Neural progenitor cell (in vitro differentiated cells): ENCODE results near the gene SYT13. TPM values are rescaled to one million over a fixed set of nuclear protein-coding genes. Genes with fewer than 3 reads are reported as not detected.

Experiments used
- DNase-seq: peaks from one replicate; pipeline ENCODE4 v3.0.0-alpha.2; 2016; ENCODE audit warnings: low spot score
- H2AFZ ChIP-seq: fragments of 200-600 bp; sonication (generic); replicated peaks from 2 replicates; pipeline ENCODE4 v1.6.1; 2016; ENCODE audit warnings: antibody characterized with exemption
- H3F3A ChIP-seq: fragments of 200-600 bp; sonication (generic); 2 replicates; pipeline ENCODE4 v1.6.1; 2016; ENCODE audit warnings: antibody characterized with exemption, low read depth
- H3K27ac ChIP-seq: fragments of 200-600 bp; sonication (generic); 2 replicates; pipeline ENCODE4 v1.5.1; 2016; ENCODE audit warnings: mild to moderate bottlenecking
- H3K27me3 ChIP-seq: fragments of 200-600 bp; sonication (generic); 2 replicates; pipeline ENCODE4 v1.6.1; 2016; ENCODE audit warnings: mild to moderate bottlenecking, moderate library complexity
- H3K36me3 ChIP-seq: fragments of 200-600 bp; sonication (generic); 2 replicates; pipeline ENCODE4 v1.5.1; 2016
- H3K4me1 ChIP-seq: fragments of 200-600 bp; sonication (generic); 2 replicates; pipeline ENCODE4 v1.6.1; 2016; ENCODE audit warnings: mixed run types
- H3K4me2 ChIP-seq: fragments of 200-600 bp; sonication (generic); 2 replicates; pipeline ENCODE4 v1.6.1; 2016
- H3K4me3 ChIP-seq: fragments of 200-600 bp; sonication (generic); 2 replicates; pipeline ENCODE4 v1.5.1; 2016
- H3K79me2 ChIP-seq: fragments of 200-600 bp; sonication (generic); 2 replicates; pipeline ENCODE4 v1.6.1; 2016; ENCODE audit warnings: low read depth
- H3K9ac ChIP-seq: fragments of 200-600 bp; sonication (generic); 2 replicates; pipeline ENCODE4 v1.6.1; 2016
- H3K9me3 ChIP-seq: fragments of 200-600 bp; sonication (generic); 2 replicates; pipeline ENCODE4 v1.5.1; 2016; ENCODE audit warnings: low read depth
- H4K20me1 ChIP-seq: fragments of 200-600 bp; sonication (generic); 2 replicates; pipeline ENCODE4 v1.6.1; 2016; ENCODE audit warnings: low read depth
- H3K27ac Mint-ChIP-seq: 3 replicates; pipeline ENCODE4 v1.8.0; 2021; ENCODE audit warnings: mixed read lengths
- H3K27me3 Mint-ChIP-seq: 2 replicates; pipeline ENCODE4 v1.8.0; 2022; ENCODE audit warnings: low read depth, mild to moderate bottlenecking, inconsistent platforms, moderate library complexity, mixed read lengths; ENCODE audit not compliant: insufficient read depth
- H3K36me3 Mint-ChIP-seq: 3 replicates; pipeline ENCODE4 v1.8.0; 2021; ENCODE audit warnings: mixed read lengths
- H3K4me1 Mint-ChIP-seq: 3 replicates; pipeline ENCODE4 v1.8.0; 2021; ENCODE audit warnings: mixed read lengths
- H3K4me3 Mint-ChIP-seq: 3 replicates; pipeline ENCODE4 v1.8.0; 2021; ENCODE audit warnings: mild to moderate bottlenecking, moderate library complexity, mixed read lengths
- H3K9me3 Mint-ChIP-seq: 3 replicates; pipeline ENCODE4 v1.8.0; 2020; ENCODE audit warnings: mixed read lengths
- CTCF ChIP-seq: fragments of 200-600 bp; sonication (generic); IDR thresholded peaks from 2 replicates; pipeline ENCODE4 v1.5.1; 2017; ENCODE audit warnings: antibody characterized with exemption, mild to moderate bottlenecking
- EZH2 ChIP-seq: fragments of 200-600 bp; sonication (generic); IDR thresholded peaks from 2 replicates; pipeline ENCODE4 v1.6.1; 2017; ENCODE audit warnings: antibody characterized with exemption, mild to moderate bottlenecking, moderate library complexity
- EZH2phosphoT487 ChIP-seq: fragments of 200-600 bp; sonication (generic); IDR thresholded peaks from 2 replicates; pipeline ENCODE4 v1.6.1; 2017; ENCODE audit warnings: antibody characterized with exemption
- total RNA-seq: library from RNA; depleted of rRNA; stranded (reverse); fragments of >200 nt; gene quantifications from 2 replicates; pipeline ENCODE4 v1.2.3, GENCODE V29; 2015; ENCODE audit warnings: low replicate concordance

Gene SYT13
- total RNA-seq, 1 donor from 2014 or later, result 8.6 TPM

GRCh38 chr11:45233804-45234170, 52.4 kb downstream of the SYT13 start:
- H3K9me3 Mint-ChIP-seq, result no peaks in the 10 kb centered on the region
- no peak overlapping the region for H3K4me3 Mint-ChIP-seq
- no peak overlapping the region for H3K27ac ChIP-seq
- H3K4me1 ChIP-seq, result no peaks in the 10 kb centered on the region
- TF ChIP-seq CTCF (peak; percentile 0), EZH2phosphoT487 (no peak), EZH2 (no peak)
- H3K4me2 ChIP-seq, result no peak overlapping the region
- no peaks in the 10 kb centered on the region for H4K20me1 ChIP-seq
- H3K36me3 ChIP-seq, result no peaks in the 10 kb centered on the region
- peaks cover 9% of the 10 kb centered on the region for H3K27me3 Mint-ChIP-seq
- H2AFZ ChIP-seq, result no peak overlapping the region
- H3K79me2 ChIP-seq, result no peaks in the 10 kb centered on the region
- H3K9me3 ChIP-seq, result no peaks in the 10 kb centered on the region
- no peak for DNase-seq
- H3K9ac ChIP-seq, result no peak overlapping the region
- H3F3A ChIP-seq, result no peaks in the 10 kb centered on the region
- H3K4me1 Mint-ChIP-seq, result peaks cover 7% of the 10 kb centered on the region
- H3K27me3 ChIP-seq, result no peaks in the 10 kb centered on the region
- H3K4me3 ChIP-seq, result no peak overlapping the region
- H3K27ac Mint-ChIP-seq, result peak overlapping the region; percentile 60
- H3K36me3 Mint-ChIP-seq, result no peaks in the 10 kb centered on the region

- no peaks in the 10 kb centered on the region for H3K9me3 Mint-ChIP-seq
- H3K27me3 Mint-ChIP-seq, result peaks cover 8% of the 10 kb centered on the region
- no peak overlapping the region for H3K4me2 ChIP-seq
- peak overlapping the region; percentile 79 for H2AFZ ChIP-seq
- no peaks in the 10 kb centered on the region for H3K79me2 ChIP-seq
- H3K27ac ChIP-seq, result no peak overlapping the region
- TF ChIP-seq CTCF (peak; percentile 79), EZH2phosphoT487 (no peak)
- no peaks in the 10 kb centered on the region for H3K4me1 ChIP-seq
- no peaks in the 10 kb centered on the region for H3K36me3 Mint-ChIP-seq
- no peaks in the 10 kb centered on the region for H3K36me3 ChIP-seq
- H4K20me1 ChIP-seq, result no peaks in the 10 kb centered on the region
- H3K4me3 Mint-ChIP-seq, result no peak overlapping the region
- no peaks in the 10 kb centered on the region for H3F3A ChIP-seq
- no peak overlapping the region for H3K4me3 ChIP-seq
- no peaks in the 10 kb centered on the region for H3K9me3 ChIP-seq
- H3K9ac ChIP-seq, result no peak overlapping the region
- peak overlapping the region; percentile 60 for H3K27ac Mint-ChIP-seq
- DNase-seq, result peak; percentile 78
- no peaks in the 10 kb centered on the region for H3K27me3 ChIP-seq
- H3K4me1 Mint-ChIP-seq, result peaks cover 7% of the 10 kb centered on the region
Observed at GRCh38 chr11:45233121-45233803, 52.9 kb downstream of the SYT13 start.

- H3K79me2 ChIP-seq, result no peaks in the 10 kb centered on the region
- H3K27ac ChIP-seq, result no peak overlapping the region
- no peak for DNase-seq
- Mint-ChIP-seq H3K4me1 (peaks cover 4% of the 10 kb centered on the region), H3K27ac (no peak overlapping the region), H3K9me3 (no peaks in the 10 kb centered on the region), H3K27me3 (peaks cover 2% of the 10 kb centered on the region), H3K36me3 (peaks cover 4% of the 10 kb centered on the region), H3K4me3 (no peak overlapping the region)
- no peaks in the 10 kb centered on the region for H3F3A ChIP-seq
- TF ChIP-seq EZH2phosphoT487, result no peak
- no peaks in the 10 kb centered on the region for H3K27me3 ChIP-seq
- no peaks in the 10 kb centered on the region for H3K4me1 ChIP-seq
- H3K4me2 ChIP-seq, result no peak overlapping the region
- no peaks in the 10 kb centered on the region for H3K36me3 ChIP-seq
- no peak overlapping the region for H3K9ac ChIP-seq
- H2AFZ ChIP-seq, result no peak overlapping the region
- no peaks in the 10 kb centered on the region for H3K9me3 ChIP-seq
- no peak overlapping the region for H3K4me3 ChIP-seq
- H4K20me1 ChIP-seq, result no peaks in the 10 kb centered on the region
Observed at GRCh38 chr11:45232341-45233080, 53.6 kb downstream of the SYT13 start.
